Liver (tissue), 9 donors: ENCODE measurements around the gene ZNF592. TPM values are rescaled to one million over a fixed set of nuclear protein-coding genes. Genes with fewer than 3 reads are reported as not detected.

Experiments used
- DNase-seq: peaks from one replicate; pipeline ENCODE4 v3.0.0-alpha.2; 2017; ENCODE audit warnings: low spot score
- H3K27ac ChIP-seq, 2 donors: one replicate each; pipeline ENCODE4 v1.7.0; 2013; ENCODE audit warnings: inconsistent platforms in 2 of 2, low read length in 2 of 2, control low read depth in 1 of 2, low read depth in 1 of 2, mild to moderate bottlenecking in 1 of 2
- H3K27me3 ChIP-seq, 4 donors: one replicate each; pipeline versions ENCODE4 v1.6.1 to v1.7.0; 2013; ENCODE audit warnings: low read length in 3 of 4, inconsistent platforms in 1 of 4, mild to moderate bottlenecking in 1 of 4, moderate library complexity in 1 of 4; ENCODE audit not compliant: control insufficient read depth in 4 of 4, insufficient read depth in 4 of 4
- H3K36me3 ChIP-seq, 4 donors: one replicate each; pipeline versions ENCODE4 v1.6.1 to v1.7.0; 2013; ENCODE audit warnings: low read length in 3 of 4, mild to moderate bottlenecking in 3 of 4, low read depth in 1 of 4, moderate library complexity in 1 of 4; ENCODE audit not compliant: control insufficient read depth in 4 of 4, insufficient read depth in 3 of 4
- H3K4me1 ChIP-seq, 4 donors: one replicate each; pipeline versions ENCODE4 v1.6.1 to v1.7.0; 2013; ENCODE audit warnings: low read length in 3 of 4, mild to moderate bottlenecking in 3 of 4, moderate library complexity in 1 of 4; ENCODE audit not compliant: control insufficient read depth in 4 of 4, insufficient read depth in 4 of 4
- H3K4me3 ChIP-seq, 3 donors: one replicate each; pipeline versions ENCODE4 v1.6.1 to v1.7.0; 2013; ENCODE audit warnings: low read length in 3 of 3, control low read depth in 1 of 3, low read depth in 1 of 3, mild to moderate bottlenecking in 1 of 3
- H3K9ac ChIP-seq, 2 donors: one replicate each; pipeline ENCODE4 v1.7.0; 2013; ENCODE audit warnings: low read length in 2 of 2, mild to moderate bottlenecking in 2 of 2, moderate library complexity in 2 of 2, control low read depth in 1 of 2, low read depth in 1 of 2
- H3K9me3 ChIP-seq, 4 donors: one replicate each; pipeline versions ENCODE4 v1.6.1 to v1.7.0; 2013; ENCODE audit warnings: low read length in 3 of 4; ENCODE audit not compliant: control insufficient read depth in 4 of 4
- ATF3 ChIP-seq: IDR thresholded peaks from 2 replicates; pipeline ENCODE4 v1.6.1; 2016; ENCODE audit warnings: antibody characterized with exemption
- CTCF ChIP-seq: fragments of 150-350 bp; IDR thresholded peaks from 2 replicates; pipeline ENCODE4 v1.5.1; 2017; ENCODE audit warnings: improper control_type of control experiment, low read depth, low read length; ENCODE audit not compliant: missing input control
- EGR1 ChIP-seq, 2 donors: IDR thresholded peaks; 2 replicates each; pipeline ENCODE4 v1.6.1; 2016 to 2018; ENCODE audit warnings: antibody characterized with exemption in 2 of 2, low read depth in 2 of 2
- FOXA1 ChIP-seq: IDR thresholded peaks from 2 replicates; pipeline ENCODE4 v1.6.1; 2016; ENCODE audit warnings: antibody characterized with exemption
- FOXA2 ChIP-seq: IDR thresholded peaks from 2 replicates; pipeline ENCODE4 v1.6.1; 2016; ENCODE audit warnings: antibody characterized with exemption
- GABPA ChIP-seq, 2 donors: IDR thresholded peaks in 1 of 2; conservative IDR thresholded peaks in 1 of 2; 2 replicates each; pipeline ENCODE4 v1.6.1; 2016; ENCODE audit warnings: antibody characterized with exemption in 2 of 2, mild to moderate bottlenecking in 1 of 2, moderate library complexity in 1 of 2
- HNF4A ChIP-seq, 2 donors: conservative IDR thresholded peaks; 2 replicates each; pipeline ENCODE4 v1.6.1; 2016; ENCODE audit warnings: antibody characterized with exemption in 2 of 2, mild to moderate bottlenecking in 2 of 2
- HNF4G ChIP-seq: IDR thresholded peaks from 2 replicates; pipeline ENCODE4 v1.6.1; 2016; ENCODE audit warnings: antibody characterized with exemption
- JUND ChIP-seq, 2 donors: IDR thresholded peaks; 2 replicates each; pipeline ENCODE4 v1.6.1; 2016; ENCODE audit warnings: antibody characterized with exemption in 2 of 2
- MAX ChIP-seq: IDR thresholded peaks from 2 replicates; pipeline ENCODE4 v1.6.1; 2016; ENCODE audit warnings: antibody characterized with exemption
- NR2F2 ChIP-seq: IDR thresholded peaks from 2 replicates; pipeline ENCODE4 v1.6.1; 2016; ENCODE audit warnings: antibody characterized with exemption
- RAD21 ChIP-seq, 2 donors: IDR thresholded peaks; 2 replicates each; pipeline ENCODE4 v1.6.1; 2016; ENCODE audit warnings: antibody characterized with exemption in 2 of 2, mild to moderate bottlenecking in 2 of 2
- REST ChIP-seq: IDR thresholded peaks from 2 replicates; pipeline ENCODE4 v1.6.1; 2016; ENCODE audit warnings: antibody characterized with exemption, mild to moderate bottlenecking
- RXRA ChIP-seq, 2 donors: IDR thresholded peaks; 2 replicates each; pipeline ENCODE4 v1.6.1; 2017 to 2018; ENCODE audit warnings: antibody characterized with exemption in 2 of 2, mild to moderate bottlenecking in 1 of 2
- SP1 ChIP-seq: IDR thresholded peaks from 2 replicates; pipeline ENCODE4 v1.6.1; 2018; ENCODE audit warnings: antibody characterized with exemption, mild to moderate bottlenecking
- TAF1 ChIP-seq: conservative IDR thresholded peaks from 2 replicates; pipeline ENCODE4 v1.6.1; 2016; ENCODE audit warnings: antibody characterized with exemption, mild to moderate bottlenecking
- YY1 ChIP-seq: IDR thresholded peaks from 2 replicates; pipeline ENCODE4 v1.6.1; 2016; ENCODE audit warnings: antibody characterized with exemption, mild to moderate bottlenecking
- ZBTB33 ChIP-seq: IDR thresholded peaks from 2 replicates; pipeline ENCODE4 v1.6.1; 2016; ENCODE audit warnings: antibody characterized with exemption
- whole genome bisulfite sequencing: extraction: QIAGEN DNeasy Blood & Tissue Kit; methylation state at CpG from one replicate; pipeline ENCODE4 v1.1.7; 2013; 5-methylcytosine and 5-hydroxymethylcytosine counted together
- polyA plus RNA-seq, 2 donors: library from polyadenylated mRNA; stranded (reverse) in 1 of 2; unstranded in 1 of 2; fragments of 200-250 nt in 1 of 2; fragments of >200 nt in 1 of 2; fragmentation: Nextera tagmentation in 1 of 2; extraction: Ambion mirVana in 1 of 2; gene quantifications; one replicate each; pipeline versions ENCODE4 v1.2.1 to v1.2.3, GENCODE V29; 2013 to 2015
- total RNA-seq, 2 donors: library from RNA; depleted of rRNA; stranded (reverse); fragments of >200 nt; gene quantifications; one replicate each; pipeline ENCODE4 v1.2.3, GENCODE V29; 2014
- donor health status: healthy.
- donor health status: healthy.
- donor health status: healthy.
- donor health status: healthy.
- donor health status: healthy.

ZNF592 gene
- total and polyA plus RNA-seq, 4 donors, result 4.4 to 10.6 (median 7.5) TPM

- peak; percentile 70 for TF ChIP-seq HNF4G
- TF ChIP-seq NR2F2, result peak; percentile 22
- peak; percentile 72 for TF ChIP-seq FOXA2
- no peak for TF ChIP-seq TAF1
- peak; percentile 28 to 71 for TF ChIP-seq EGR1 (IDR thresholded peaks at IDR 0.05; ENCODE audit: low read depth in 2 of 2)
- peak; percentile 63 for TF ChIP-seq MAX
- peak; percentile 91 for TF ChIP-seq SP1
- peak; percentile 84 for TF ChIP-seq REST
- TF ChIP-seq CTCF, result no peak
- TF ChIP-seq YY1, result peak; percentile 75
- peak; percentile 86 to 94 for TF ChIP-seq HNF4A (conservative IDR thresholded peaks at IDR 0.05)
- no peak for TF ChIP-seq ATF3
- peak; percentile 77 to 93 for TF ChIP-seq RXRA (IDR thresholded peaks at IDR 0.05)
- no peak for TF ChIP-seq FOXA1
- TF ChIP-seq JUND (IDR thresholded peaks at IDR 0.05), result peak; percentile 87 to 91
- peak in 1 of 2 donors; percentile 56 for TF ChIP-seq GABPA (IDR thresholded peaks at IDR 0.05 in 1 of 2, conservative IDR thresholded peaks at IDR 0.05 in 1 of 2)
- TF ChIP-seq RAD21 (IDR thresholded peaks at IDR 0.05), result peak; percentile 63
- peak; percentile 65 for TF ChIP-seq ZBTB33
- Histone ChIP-seq H3K9me3 (no peaks in the 10 kb centered on the region), H3K4me3 (no peak overlapping the region), H3K27ac (peak overlapping the region; percentile 92 to 100), H3K9ac (peak overlapping the region in 1 of 2 donors; percentile 49), H3K27me3 (no peaks in the 10 kb centered on the region), H3K36me3 (peaks cover 3 to 59% (median 44%) of the 10 kb centered on the region in 4 donors), H3K4me1 (peaks cover 13 to 41% (median 33%) of the 10 kb centered on the region in 4 donors)
- no peak for DNase-seq
- 38% methylated on average over 3 of the region's 3 CpGs for WGBS
Observed at GRCh38 chr15:84800365-84800806, 52.0 kb downstream of the ZNF592 start.
